GM12892 (cell line): ENCODE data around the gene FAM185A.
"Not testable (repeated sequence)": the region's sequence is repeated elsewhere in the genome, so short reads cannot be mapped to it uniquely, and the experiment has no call there.

Experiments
- POLR2A ChIP-seq: IDR thresholded peaks from 2 replicates; pipeline ENCODE4 v1.6.1; 2011; ENCODE audit warnings: low read depth, low read length, control low read depth
- POLR2AphosphoS5 ChIP-seq: IDR thresholded peaks from 2 replicates; pipeline ENCODE4 v1.6.1; 2011; ENCODE audit warnings: low read depth, low read length, control low read depth

DNA sequence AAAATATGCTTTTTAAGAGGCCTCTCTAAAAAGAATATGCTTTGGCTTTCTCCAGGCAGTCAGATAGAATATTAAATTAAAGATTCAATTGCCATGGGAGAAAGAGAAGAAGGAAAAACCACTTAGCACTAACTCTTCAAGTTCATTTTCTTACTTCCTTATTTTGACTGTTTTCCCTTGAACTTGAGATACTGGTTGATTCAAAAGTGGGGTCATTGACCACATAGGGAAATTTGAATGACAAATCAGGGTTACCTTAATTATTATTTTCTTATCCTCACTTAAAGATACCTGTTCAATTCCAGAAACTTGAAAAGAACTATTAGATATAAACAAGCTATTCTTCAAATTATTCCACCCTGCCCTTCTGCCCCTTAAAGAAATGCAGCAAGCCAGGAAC, 27.4 kb downstream of the FAM185A start:
- TF ChIP-seq POLR2AphosphoS5, POLR2A: not testable (repeated sequence)
